Stimulated activated CD4-positive, alpha-beta T cell treated with anti-CD3 and anti-CD28 coated beads, Interleukin-12 subunit alpha, Interleukin-12 subunit beta, amount 100 ng/mL, for 24 hours (primary cell): ENCODE results near the gene ARID3B.

Source experiments
- DNase-seq, 2 experiments: peaks; one replicate each; pipeline ENCODE4 v3.0.0-alpha.2; 2020; ENCODE audit warnings: low read depth in 2 of 2

Gene ARID3B

GRCh38 chr15:74603789-74604705 lies 63.0 kb downstream of the ARID3B start:
- DNase-seq = no peak

- no peak for DNase-seq
Observed at GRCh38 chr15:74604983-74605794, 64.2 kb downstream of the ARID3B start.

- DNase-seq = no peak
Observed at GRCh38 chr15:74605795-74606150, 64.8 kb downstream of the ARID3B start.

GRCh38 chr15:74608786-74609185 lies 67.8 kb downstream of the ARID3B start:
- DNase-seq = no peak

- no peak for DNase-seq
Observed at GRCh38 chr15:74609938-74610301, 68.9 kb downstream of the ARID3B start.

- no peak for DNase-seq
Observed at GRCh38 chr15:74610302-74610951, 69.4 kb downstream of the ARID3B start.

- no peak for DNase-seq
Observed at GRCh38 chr15:74611341-74611740, 70.3 kb downstream of the ARID3B start.

GRCh38 chr15:74611834-74612233 lies 70.8 kb downstream of the ARID3B start:
- no peak for DNase-seq

- DNase-seq = no peak
Observed at GRCh38 chr15:74612677-74613076, 71.7 kb downstream of the ARID3B start.

- no peak for DNase-seq
Observed at GRCh38 chr15:74613089-74613952, 72.3 kb downstream of the ARID3B start.

- DNase-seq = no peak
Observed at GRCh38 chr15:74613953-74614743, 73.1 kb downstream of the ARID3B start.

GRCh38 chr15:74614744-74615507 lies 73.9 kb downstream of the ARID3B start:
- peak; percentile 72 to 77 for DNase-seq

GRCh38 chr15:74615508-74616365 lies 74.7 kb downstream of the ARID3B start, which contains the start of gene CLK3:
CLK3 (plus strand) TSS chr15:74615836; CDS start chr15:74619197, 3,361 bp downstream.
- peak; percentile 93 to 94 for DNase-seq

GRCh38 chr15:74616366-74616939 lies 75.4 kb downstream of the ARID3B start:
- DNase-seq = peak; percentile 27 to 54

GRCh38 chr15:74616996-74617395 lies 76.0 kb downstream of the ARID3B start:
- no peak for DNase-seq

- no peak for DNase-seq
Observed at GRCh38 chr15:74618841-74619596, 78.0 kb downstream of the ARID3B start.

GRCh38 chr15:74619916-74620635 lies 79.1 kb downstream of the ARID3B start:
- DNase-seq = no peak
